AG04450 (cell line): ENCODE results near the gene MB. TPM values are rescaled to one million over a fixed set of nuclear protein-coding genes. Genes with fewer than 3 reads are reported as not detected.

ENCODE experiments used
- CTCF ChIA-PET: fragments of 300-600, 350-600 bp; formaldehyde crosslinking; extraction: SDS; loops from one replicate; lab custom pipeline; 2022; ENCODE audit warnings: antibody characterized with exemption, inconsistent platforms; lab: Charles Lee
- POLR2A ChIA-PET: fragments of 350-600 bp; formaldehyde crosslinking; extraction: SDS; loops from one replicate; lab custom pipeline; 2021; ENCODE audit warnings: antibody characterized with exemption, inconsistent platforms; lab: Yijun Ruan, JAX
- DNase-seq: peaks from one replicate; pipeline ENCODE4 v3.0.0-alpha.2; 2011; ENCODE audit warnings: low read depth, low spot score
- H3K27ac ChIP-seq: one replicate; pipeline ENCODE4 v1.5.1; 2012; ENCODE audit warnings: low read depth, low read length, control low read depth
- H3K27me3 ChIP-seq: one replicate; pipeline ENCODE4 v1.6.0; 2012; ENCODE audit warnings: low read length; ENCODE audit not compliant: control insufficient read depth, insufficient read depth
- H3K4me3 ChIP-seq: 2 replicates; pipeline ENCODE4 v1.5.1; 2011; ENCODE audit warnings: mild to moderate bottlenecking, low read depth, low read length, control low read depth
- H3K9me3 ChIP-seq: 2 replicates; pipeline ENCODE4 v1.5.1; 2012; ENCODE audit warnings: low read length; ENCODE audit not compliant: control insufficient read depth, insufficient read depth
- polyA plus RNA-seq: library from polyadenylated mRNA; depleted of rRNA; stranded (reverse); fragments of >200 nt; gene quantifications from 2 replicates; pipeline ENCODE4 v1.2.3, GENCODE V29; 2011; rRNA removed
- TF ChIP-seq, protein P1 (sequence below): IDR thresholded peaks from 2 replicates; pipeline ENCODE4 v1.5.1; 2011; ENCODE audit warnings: low read depth, low read length, control low read depth, inconsistent platforms

MB gene
- polyA plus RNA-seq, 1 experiment, result not detected

DNA sequence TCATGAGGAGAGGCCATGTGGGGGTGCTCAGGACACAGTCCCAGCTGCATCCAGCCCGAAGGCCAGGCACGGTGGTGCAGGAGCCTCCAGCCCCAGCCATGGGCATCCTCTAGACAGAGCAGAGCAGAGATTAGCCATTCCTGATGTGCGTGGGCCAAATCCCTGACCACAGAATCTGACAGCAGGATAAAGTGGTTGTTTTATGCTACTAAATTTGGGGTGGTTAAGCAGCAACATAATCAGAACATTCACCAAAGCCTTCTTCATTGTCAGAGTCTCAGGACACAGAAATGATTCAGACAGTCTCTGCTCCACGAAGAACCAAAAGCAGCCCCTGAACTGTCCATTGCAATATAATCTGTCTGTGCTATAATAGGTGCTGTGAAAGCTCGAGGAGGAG lies 56.8 kb downstream of the MB start:
- no peak for DNase-seq
- Histone ChIP-seq H3K27me3 (peaks cover 3% of the 10 kb centered on the region), H3K27ac (no peak overlapping the region), H3K9me3 (peaks cover 6% of the 10 kb centered on the region; the same call in 1 of the 2 replicates), H3K4me3 (no peak overlapping the region)
- TF ChIP-seq, protein P1, sequence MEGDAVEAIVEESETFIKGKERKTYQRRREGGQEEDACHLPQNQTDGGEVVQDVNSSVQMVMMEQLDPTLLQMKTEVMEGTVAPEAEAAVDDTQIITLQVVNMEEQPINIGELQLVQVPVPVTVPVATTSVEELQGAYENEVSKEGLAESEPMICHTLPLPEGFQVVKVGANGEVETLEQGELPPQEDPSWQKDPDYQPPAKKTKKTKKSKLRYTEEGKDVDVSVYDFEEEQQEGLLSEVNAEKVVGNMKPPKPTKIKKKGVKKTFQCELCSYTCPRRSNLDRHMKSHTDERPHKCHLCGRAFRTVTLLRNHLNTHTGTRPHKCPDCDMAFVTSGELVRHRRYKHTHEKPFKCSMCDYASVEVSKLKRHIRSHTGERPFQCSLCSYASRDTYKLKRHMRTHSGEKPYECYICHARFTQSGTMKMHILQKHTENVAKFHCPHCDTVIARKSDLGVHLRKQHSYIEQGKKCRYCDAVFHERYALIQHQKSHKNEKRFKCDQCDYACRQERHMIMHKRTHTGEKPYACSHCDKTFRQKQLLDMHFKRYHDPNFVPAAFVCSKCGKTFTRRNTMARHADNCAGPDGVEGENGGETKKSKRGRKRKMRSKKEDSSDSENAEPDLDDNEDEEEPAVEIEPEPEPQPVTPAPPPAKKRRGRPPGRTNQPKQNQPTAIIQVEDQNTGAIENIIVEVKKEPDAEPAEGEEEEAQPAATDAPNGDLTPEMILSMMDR, result no peak
- CTCF ChIA-PET, result interaction anchor here (0.8 kb wide), 1 partner anchor 130 kb away, joined by 7 read pairs; no protein-coding TSS in a partner anchor
- POLR2A ChIA-PET, result no interaction called here

DNA sequence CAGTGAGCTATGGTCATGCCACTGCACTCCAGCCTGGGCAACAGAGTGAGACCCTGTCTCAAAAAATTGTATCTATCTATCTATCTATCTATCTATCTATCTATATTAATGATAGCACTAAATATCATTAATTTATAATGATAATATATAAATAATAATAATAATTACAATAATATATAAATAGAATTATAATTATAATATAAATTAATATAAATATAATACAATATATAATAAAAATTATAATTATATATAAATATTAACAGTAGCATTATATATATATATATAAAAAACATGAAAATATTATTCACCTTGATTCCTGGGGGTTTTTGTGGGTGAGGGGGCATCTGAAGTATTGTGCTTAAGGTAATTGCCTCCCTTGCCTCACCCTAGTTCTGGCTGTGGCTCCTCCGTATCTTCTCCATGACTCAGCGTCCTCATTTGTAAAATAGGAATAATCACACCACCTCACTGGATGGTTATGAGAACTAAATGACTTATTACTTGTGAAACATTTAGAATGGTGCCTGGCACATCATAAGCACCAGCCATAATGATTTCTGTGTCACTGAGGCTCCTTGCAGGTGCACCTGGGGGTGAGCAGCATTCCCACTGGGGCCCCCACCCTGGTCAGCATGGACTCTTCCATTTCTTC lies 57.6 kb downstream of the MB start:
- H3K9me3 ChIP-seq, result peaks cover 6% of the 10 kb centered on the region; the same call in 1 of the 2 replicates
- no peak overlapping the region for H3K4me3 ChIP-seq
- ChIA-PET POLR2A (no interaction called here), CTCF (no interaction called here)
- H3K27me3 ChIP-seq, result peaks cover 3% of the 10 kb centered on the region
- no peak for DNase-seq
- no peak overlapping the region for H3K27ac ChIP-seq
- TF ChIP-seq, protein P1, result no peak

DNA sequence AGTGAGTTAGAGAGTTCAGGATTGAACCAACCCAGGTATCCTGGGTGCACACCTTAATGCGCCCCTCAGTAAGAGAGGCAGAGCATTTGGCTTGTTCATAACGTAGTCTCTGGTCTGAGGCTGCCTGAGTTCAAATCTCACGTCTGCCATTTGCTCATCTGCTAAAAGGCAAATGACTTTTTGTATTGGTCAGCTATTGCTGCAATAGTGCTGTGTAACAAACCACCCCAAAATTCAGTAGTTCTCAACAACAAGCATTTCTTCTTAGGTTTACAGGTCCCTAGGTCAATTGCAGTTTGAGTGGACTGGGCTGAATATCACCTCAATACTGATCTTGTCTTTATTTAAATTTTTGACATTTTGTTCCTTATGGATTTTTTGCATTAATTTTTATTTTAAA lies 58.4 kb downstream of the MB start:
- POLR2A ChIA-PET, result no interaction called here
- CTCF ChIA-PET, result no interaction called here

DNA sequence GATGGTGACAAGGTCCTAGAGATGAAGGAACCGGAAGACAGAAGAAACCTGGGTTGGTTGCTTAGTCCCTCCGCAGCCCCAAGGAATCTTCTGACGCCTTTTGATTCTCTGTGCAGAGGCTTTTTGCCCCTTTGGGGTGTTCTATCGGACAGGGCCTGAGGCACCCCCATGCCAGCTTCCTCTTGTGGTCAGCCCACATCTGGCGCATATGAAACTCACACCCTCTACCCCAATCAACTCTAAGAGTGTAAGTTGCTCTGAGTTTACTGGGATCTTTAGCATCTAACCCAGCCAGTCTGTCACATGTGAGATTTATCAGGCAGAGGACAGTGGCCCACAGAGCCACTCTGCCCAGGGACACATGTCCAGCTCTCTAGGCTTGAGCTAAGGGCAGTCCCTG lies 59.1 kb downstream of the MB start:
- H3K27me3 ChIP-seq, result peaks cover 3% of the 10 kb centered on the region
- H3K27ac ChIP-seq, result no peak overlapping the region
- TF ChIP-seq, protein P1, result no peak
- peaks cover 6% of the 10 kb centered on the region; the same call in 1 of the 2 replicates for H3K9me3 ChIP-seq
- no peak for DNase-seq
- ChIA-PET CTCF (no interaction called here), POLR2A (no interaction called here)
- H3K4me3 ChIP-seq, result no peak overlapping the region

More for the DNA sequence above, 58.4 kb downstream of the MB start:
- H3K27me3 ChIP-seq, result peaks cover 3% of the 10 kb centered on the region
- no peak for DNase-seq
- no peak overlapping the region for H3K4me3 ChIP-seq
- TF ChIP-seq, protein P1, result no peak
- peaks cover 6% of the 10 kb centered on the region; the same call in 1 of the 2 replicates for H3K9me3 ChIP-seq
- no peak overlapping the region for H3K27ac ChIP-seq

Other genes starting within 250 kb of the MB start
- 55.2 and 69.7 TPM in 2 replicates for gene HMOX1, start 236.2 kb downstream of the MB start, polyA plus RNA-seq
- gene MCM5, start 217.2 kb downstream of the MB start, polyA plus RNA-seq, result 12.0 and 15.0 TPM in 2 replicates
- gene RASD2, start 76.5 kb downstream of the MB start, polyA plus RNA-seq, result 0.14 and 0.41 TPM in 2 replicates
- gene APOL6, start 31.1 kb upstream of the MB start, polyA plus RNA-seq, result 12.1 and 15.0 TPM in 2 replicates
- 0.07 and 0.14 TPM in 2 replicates for gene APOL5, start 100.5 kb upstream of the MB start, polyA plus RNA-seq